Keratinocyte (primary cell): ENCODE data around the gene DNAJC11. TPM values are rescaled to one million over a fixed set of nuclear protein-coding genes. Genes with fewer than 3 reads are reported as not detected.

Source experiments
- DNase-seq: peaks from one replicate; pipeline ENCODE4 v3.0.0-alpha.2; 2011; ENCODE audit warnings: low read depth, missing footprints, low spot score
- FAIRE-seq: peaks from 2 replicates; lab custom pipeline; 2011; peaks lifted over from hg19 to GRCh38; lab: Jason Lieb, UNC
- H2AFZ ChIP-seq: 2 replicates; pipeline ENCODE4 v1.6.0; 2012; ENCODE audit warnings: low read length, control low read depth, inconsistent platforms; ENCODE audit not compliant: control insufficient read depth
- H3K27ac ChIP-seq: 2 replicates; pipeline ENCODE4 v1.5.1; 2011; ENCODE audit warnings: low read length; ENCODE audit not compliant: control insufficient read depth, insufficient read depth
- H3K27me3 ChIP-seq: 3 replicates; pipeline ENCODE4 v1.6.0; 2011; ENCODE audit warnings: low read length; ENCODE audit not compliant: control insufficient read depth, insufficient read depth; ENCODE audit errors: extremely low read depth
- H3K36me3 ChIP-seq, 2 experiments: 2 replicates in 1 of 2; 3 replicates in 1 of 2; pipeline ENCODE4 v1.5.1; 2011; ENCODE audit warnings: low read length in 2 of 2, mild to moderate bottlenecking in 1 of 2; ENCODE audit not compliant: control insufficient read depth in 2 of 2, insufficient read depth in 2 of 2; ENCODE audit errors: extremely low read depth in 1 of 2
- H3K4me1 ChIP-seq: 3 replicates; pipeline ENCODE4 v1.5.1; 2011; ENCODE audit warnings: low read length; ENCODE audit not compliant: control insufficient read depth, insufficient read depth; ENCODE audit errors: extremely low read depth
- H3K4me2 ChIP-seq: 3 replicates; pipeline ENCODE4 v1.6.0; 2011; ENCODE audit warnings: low read depth, low read length; ENCODE audit not compliant: control insufficient read depth, insufficient read depth; ENCODE audit errors: extremely low read depth
- H3K4me3 ChIP-seq, 3 experiments: fragments of 200-600 bp in 1 of 3; sonication (generic) in 1 of 3; 2 replicates in 2 of 3; 3 replicates in 1 of 3; pipeline ENCODE4 v1.5.1; 2011 to 2016; ENCODE audit warnings: low read length in 3 of 3, mild to moderate bottlenecking in 3 of 3, control low read depth in 2 of 3, inconsistent platforms in 1 of 3, low read depth in 1 of 3, mixed read lengths in 1 of 3, mixed run types in 1 of 3, moderate library complexity in 1 of 3; ENCODE audit not compliant: control insufficient read depth in 2 of 3, insufficient read depth in 2 of 3; ENCODE audit errors: extremely low read depth in 1 of 3
- H3K79me2 ChIP-seq: 2 replicates; pipeline ENCODE4 v1.6.0; 2012; ENCODE audit warnings: low read length; ENCODE audit not compliant: control insufficient read depth, insufficient read depth
- H3K9ac ChIP-seq: 3 replicates; pipeline ENCODE4 v1.6.0; 2011; ENCODE audit warnings: low read length; ENCODE audit not compliant: control insufficient read depth, insufficient read depth; ENCODE audit errors: extremely low read depth
- H3K9me1 ChIP-seq: 3 replicates; pipeline ENCODE4 v1.6.0; 2011; ENCODE audit warnings: low read length; ENCODE audit not compliant: control insufficient read depth, insufficient read depth; ENCODE audit errors: extremely low read depth
- H3K9me3 ChIP-seq: 2 replicates; pipeline ENCODE4 v1.5.1; 2012; ENCODE audit warnings: low read depth, low read length; ENCODE audit not compliant: control insufficient read depth
- H4K20me1 ChIP-seq: 3 replicates; pipeline ENCODE4 v1.6.0; 2011; ENCODE audit warnings: low read length; ENCODE audit not compliant: control insufficient read depth, insufficient read depth; ENCODE audit errors: extremely low read depth
- CTCF ChIP-seq, 3 experiments: IDR thresholded peaks in 1 of 3; conservative IDR thresholded peaks in 1 of 3; optimal IDR thresholded peaks in 1 of 3; 2 replicates in 2 of 3; 3 replicates in 1 of 3; pipeline versions ENCODE3 to v1.5.1; 2011; ENCODE audit warnings: low read length in 3 of 3, mild to moderate bottlenecking in 3 of 3, moderate library complexity in 2 of 3, control low read depth in 1 of 3, inconsistent platforms in 1 of 3; ENCODE audit not compliant: insufficient read depth in 2 of 3; ENCODE audit errors: extremely low read depth in 1 of 3
- EZH2 ChIP-seq: IDR thresholded peaks from one replicate; pipeline ENCODE4 v1.6.1; 2012; ENCODE audit warnings: inconsistent platforms, mild to moderate bottlenecking, low read length, moderate library complexity
- dilution Hi-C: fragments of 300-500 bp; cut with MboI; formaldehyde crosslinking; loops from one replicate; pipeline ENCODE4 v1.7.0; 2020; ENCODE audit warnings: low sequenced_read_pairs; ENCODE audit not compliant: extremely low pct_ligation_motif_present
- polyA plus RNA-seq, 5 experiments: library from polyadenylated mRNA; depleted of rRNA in 3 of 5; stranded (reverse) in 3 of 5; stranded (forward) in 1 of 5; unstranded in 1 of 5; fragments of >200 nt; gene quantifications; 1 replicate in 1 of 5; 2 replicates in 3 of 5; 3 replicates in 1 of 5; pipeline versions ENCODE4 v1.2.1 to v1.2.3, GENCODE V29; 2011 to 2012; ENCODE audit warnings: missing spikeins in 2 of 5, low read depth in 1 of 5, low replicate concordance in 1 of 5

Gene DNAJC11
- polyA plus RNA-seq, 1 donor (not counting 4 experiments of a cell fraction or from before 2014, with no cell fraction given) = 40.8 TPM

- no peaks in the 10 kb centered on the region for H3K27me3 ChIP-seq
- no peak overlapping the region for H2AFZ ChIP-seq
- H3K9me3 ChIP-seq = no peaks in the 10 kb centered on the region
- dilution Hi-C loops = no loop called here
- peak overlapping the region; percentile 7 for H3K27ac ChIP-seq
- DNase-seq = no peak
- H3K36me3 ChIP-seq = peaks cover 28 to 53% of the 10 kb centered on the region in 2 experiments
- H3K79me2 ChIP-seq = peaks cover 20% of the 10 kb centered on the region
- peaks cover 33% of the 10 kb centered on the region for H3K4me1 ChIP-seq
- no peak overlapping the region for H3K4me3 ChIP-seq
- peaks cover 46% of the 10 kb centered on the region for H4K20me1 ChIP-seq
- H3K9me1 ChIP-seq = peaks cover 5% of the 10 kb centered on the region
- no peak for FAIRE-seq
- TF ChIP-seq CTCF (optimal IDR thresholded peaks at IDR 0.05 in 1 of 3, IDR thresholded peaks at IDR 0.05 in 1 of 3, conservative IDR thresholded peaks at IDR 0.05 in 1 of 3; ENCODE audit: extremely low read depth in 1 of 3, insufficient read depth in 2 of 3, low read length in 3 of 3) (peak in 1 of 3 experiments; percentile 5), EZH2 (no peak)
- H3K4me2 ChIP-seq = peak overlapping the region; percentile 11
- no peak overlapping the region for H3K9ac ChIP-seq
These were observed 113.3 kb downstream of the DNAJC11 start for GRCh38 chr1:6588128-6588892.

GRCh38 chr1:6587261-6588005 lies 114.2 kb downstream of the DNAJC11 start:
- Histone ChIP-seq H4K20me1 (peaks cover 37% of the 10 kb centered on the region), H3K4me2 (peak overlapping the region; percentile 11), H3K79me2 (peaks cover 13% of the 10 kb centered on the region), H3K27me3 (no peaks in the 10 kb centered on the region), H3K9me3 (no peaks in the 10 kb centered on the region), H3K4me3 (no peak overlapping the region), H3K36me3 (peaks cover 20 to 45% of the 10 kb centered on the region in 2 experiments), H3K4me1 (peaks cover 33% of the 10 kb centered on the region), H3K27ac (peak overlapping the region; percentile 7), H3K9ac (peak overlapping the region; percentile 22), H3K9me1 (peaks cover 5% of the 10 kb centered on the region), H2AFZ (no peak overlapping the region)
- FAIRE-seq (peak; percentile 29), DNase-seq (no peak)
- dilution Hi-C loops = no loop called here
- TF ChIP-seq CTCF (optimal IDR thresholded peaks at IDR 0.05 in 1 of 3, IDR thresholded peaks at IDR 0.05 in 1 of 3, conservative IDR thresholded peaks at IDR 0.05 in 1 of 3; ENCODE audit: extremely low read depth in 1 of 3, insufficient read depth in 2 of 3, low read length in 3 of 3) (no peak), EZH2 (peak; percentile 38)
